CD14-positive monocyte (primary cell): Measurements from ENCODE around the gene ATP5PO. TPM values are rescaled to one million over a fixed set of nuclear protein-coding genes. Genes with fewer than 3 reads are reported as not detected.

Source experiments
- DNase-seq, 3 donors: peaks; one replicate each; pipeline ENCODE4 v3.0.0-alpha.2; 2011 to 2022
- H2AFZ ChIP-seq: 2 replicates; pipeline ENCODE4 v1.6.0; 2012; ENCODE audit warnings: mild to moderate bottlenecking, low read depth, low read length, inconsistent platforms; ENCODE audit not compliant: insufficient read depth, poor library complexity, severe bottlenecking
- H3K27ac ChIP-seq, 2 donors: 1 replicate in 1 of 2; 2 replicates in 1 of 2; pipeline ENCODE4 v1.5.1; 2012 to 2013; ENCODE audit warnings: low read length in 2 of 2, control low read depth in 1 of 2, inconsistent platforms in 1 of 2, low read depth in 1 of 2, mild to moderate bottlenecking in 1 of 2
- H3K27me3 ChIP-seq, 2 donors: one replicate each; pipeline versions ENCODE4 v1.6.0 to v1.6.1; 2011 to 2013; ENCODE audit warnings: low read length in 2 of 2; ENCODE audit not compliant: control insufficient read depth in 2 of 2, insufficient read depth in 2 of 2
- H3K36me3 ChIP-seq, 2 donors: replicated peaks in 1 of 2; 1 replicate in 1 of 2; 2 replicates in 1 of 2; pipeline versions ENCODE4 v1.5.1 to v1.6.1; 2012 to 2013; ENCODE audit warnings: low read length in 2 of 2, control low read depth in 1 of 2, inconsistent platforms in 1 of 2, mild to moderate bottlenecking in 1 of 2; ENCODE audit not compliant: insufficient read depth in 2 of 2, control insufficient read depth in 1 of 2
- H3K4me1 ChIP-seq, 2 donors: 1 replicate in 1 of 2; 2 replicates in 1 of 2; pipeline versions ENCODE4 v1.5.1 to v1.6.1; 2012 to 2013; ENCODE audit warnings: low read length in 2 of 2, control low read depth in 1 of 2, inconsistent platforms in 1 of 2, mild to moderate bottlenecking in 1 of 2, moderate library complexity in 1 of 2; ENCODE audit not compliant: insufficient read depth in 2 of 2, control insufficient read depth in 1 of 2
- H3K4me2 ChIP-seq: replicated peaks from 2 replicates; pipeline ENCODE3; 2012; ENCODE audit warnings: low read length, moderate library complexity, mild to moderate bottlenecking; ENCODE audit not compliant: poor library complexity, severe bottlenecking; ENCODE audit errors: extremely low read depth
- H3K4me3 ChIP-seq, 3 experiments: fragments of 200-600 bp in 1 of 3; sonication (generic) in 1 of 3; replicated peaks in 1 of 3; 1 replicate in 2 of 3; 2 replicates in 1 of 3; pipeline ENCODE4 v1.5.1; 2011 to 2013; ENCODE audit warnings: low read length in 3 of 3, mild to moderate bottlenecking in 3 of 3, control low read depth in 2 of 3, low read depth in 2 of 3, inconsistent platforms in 1 of 3, moderate library complexity in 1 of 3
- H3K79me2 ChIP-seq: 2 replicates; pipeline ENCODE4 v1.6.0; 2012; ENCODE audit warnings: mild to moderate bottlenecking, control low read depth, inconsistent platforms, low read length, moderate library complexity; ENCODE audit not compliant: insufficient read depth
- H3K9ac ChIP-seq: 2 replicates; pipeline ENCODE4 v1.6.0; 2017; ENCODE audit warnings: low read length, mild to moderate bottlenecking; ENCODE audit not compliant: insufficient read depth, poor library complexity, severe bottlenecking
- H3K9me3 ChIP-seq, 2 donors: replicated peaks in 1 of 2; 1 replicate in 1 of 2; 2 replicates in 1 of 2; pipeline versions ENCODE4 v1.5.1 to v1.6.1; 2012 to 2013; ENCODE audit warnings: low read length in 2 of 2, control low read depth in 1 of 2; ENCODE audit not compliant: control insufficient read depth in 1 of 2, insufficient read depth in 1 of 2
- H4K20me1 ChIP-seq: 2 replicates; pipeline ENCODE4 v1.6.0; 2012; ENCODE audit warnings: mild to moderate bottlenecking, low read length, control low read depth, moderate library complexity; ENCODE audit not compliant: insufficient read depth
- H3K27ac Mint-ChIP-seq, 7 donors: one replicate each; pipeline ENCODE4 v1.8.0; 2020; ENCODE audit warnings: mild to moderate bottlenecking in 7 of 7, mixed read lengths in 7 of 7, moderate library complexity in 6 of 7, inconsistent platforms in 2 of 7
- H3K27me3 Mint-ChIP-seq, 3 donors: one replicate each; pipeline ENCODE4 v1.8.0; 2021 to 2022; ENCODE audit warnings: low read depth in 3 of 3, mild to moderate bottlenecking in 3 of 3, mixed read lengths in 3 of 3, moderate library complexity in 3 of 3, inconsistent platforms in 1 of 3
- H3K36me3 Mint-ChIP-seq, 2 donors: one replicate each; pipeline ENCODE4 v1.8.0; 2020; ENCODE audit warnings: mixed read lengths in 2 of 2, inconsistent platforms in 1 of 2, mild to moderate bottlenecking in 1 of 2
- H3K4me1 Mint-ChIP-seq: one replicate; pipeline ENCODE4 v1.8.0; 2020; ENCODE audit warnings: mild to moderate bottlenecking, mixed read lengths
- H3K4me3 Mint-ChIP-seq, 2 donors: one replicate each; pipeline ENCODE4 v1.8.0; 2020; ENCODE audit warnings: mild to moderate bottlenecking in 2 of 2, mixed read lengths in 2 of 2, moderate library complexity in 1 of 2
- H3K9me3 Mint-ChIP-seq, 7 donors: one replicate each; pipeline ENCODE4 v1.8.0; 2020 to 2022; ENCODE audit warnings: mixed read lengths in 7 of 7, mild to moderate bottlenecking in 6 of 7, moderate library complexity in 6 of 7, inconsistent platforms in 2 of 7
- WGBS: methylation state at CpG from one replicate; pipeline ENCODE4 v1.1.5; 2013; ENCODE audit warnings: missing lambda C conversion rate; ENCODE audit not compliant: insufficient coverage; 5-methylcytosine and 5-hydroxymethylcytosine counted together
- intact Hi-C, 2 donors: fragments of 100-400 bp; cut with micrococcal nuclease; formaldehyde crosslinking; loops; one replicate each; pipeline versions ENCODE4 v1.15.0 to v1.15.1; 2023
- polyA plus RNA-seq, 3 donors: library from polyadenylated mRNA; depleted of rRNA in 1 of 3; unstranded in 2 of 3; stranded (reverse) in 1 of 3; fragments of 300-500 nt in 2 of 3; fragments of >200 nt in 1 of 3; fragmentation: Illumina TruSeq in 2 of 3; gene quantifications; 1 replicate in 2 of 3; 2 replicates in 1 of 3; pipeline ENCODE4 v1.2.3, GENCODE V29; 2012 to 2021
- TF ChIP-seq, protein P1 (sequence below): fragments of 200-600 bp; IDR thresholded peaks from one replicate; pipeline ENCODE4 v1.8.0; 2022; ENCODE audit warnings: antibody characterized with exemption, mild to moderate bottlenecking

ATP5PO gene
- polyA plus RNA-seq, 3 donors: 153 to 397 (median 393) TPM

DNA sequence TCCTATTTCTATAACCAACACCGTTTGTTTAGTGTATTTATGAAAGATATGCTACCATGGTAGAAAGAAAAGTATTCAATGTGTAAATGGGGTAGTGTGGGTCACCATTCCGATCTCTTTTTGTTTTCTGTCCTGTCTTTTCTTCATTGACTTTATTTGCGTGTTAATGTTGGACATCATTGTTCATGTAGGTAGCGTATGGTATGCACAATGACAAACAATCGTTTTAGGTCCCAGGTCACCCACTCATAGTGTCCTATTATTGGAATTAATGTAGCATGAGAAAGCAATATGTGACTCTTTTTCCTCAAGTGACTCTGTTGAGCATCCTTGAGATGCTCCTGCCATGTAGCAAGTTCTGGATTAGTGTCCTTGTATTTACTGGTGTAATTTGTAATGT is 25.4 kb downstream of the ATP5PO start:
- Histone ChIP-seq H3K4me3 (no peak overlapping the region), H3K27ac (no peak overlapping the region), H3K36me3 (no peaks in the 10 kb centered on the region), H3K4me2 (no peak overlapping the region), H2AFZ (no peak overlapping the region), H3K79me2 (no peaks in the 10 kb centered on the region), H3K9ac (no peak overlapping the region), H3K9me3 (no peaks in the 10 kb centered on the region), H3K4me1 (peaks cover 6 to 7% of the 10 kb centered on the region in 2 donors), H3K27me3 (no peaks in the 10 kb centered on the region), H4K20me1 (no peaks in the 10 kb centered on the region)
- 100% methylated on average over 1 of the region's 5 CpGs for WGBS
- TF ChIP-seq, protein P1, sequence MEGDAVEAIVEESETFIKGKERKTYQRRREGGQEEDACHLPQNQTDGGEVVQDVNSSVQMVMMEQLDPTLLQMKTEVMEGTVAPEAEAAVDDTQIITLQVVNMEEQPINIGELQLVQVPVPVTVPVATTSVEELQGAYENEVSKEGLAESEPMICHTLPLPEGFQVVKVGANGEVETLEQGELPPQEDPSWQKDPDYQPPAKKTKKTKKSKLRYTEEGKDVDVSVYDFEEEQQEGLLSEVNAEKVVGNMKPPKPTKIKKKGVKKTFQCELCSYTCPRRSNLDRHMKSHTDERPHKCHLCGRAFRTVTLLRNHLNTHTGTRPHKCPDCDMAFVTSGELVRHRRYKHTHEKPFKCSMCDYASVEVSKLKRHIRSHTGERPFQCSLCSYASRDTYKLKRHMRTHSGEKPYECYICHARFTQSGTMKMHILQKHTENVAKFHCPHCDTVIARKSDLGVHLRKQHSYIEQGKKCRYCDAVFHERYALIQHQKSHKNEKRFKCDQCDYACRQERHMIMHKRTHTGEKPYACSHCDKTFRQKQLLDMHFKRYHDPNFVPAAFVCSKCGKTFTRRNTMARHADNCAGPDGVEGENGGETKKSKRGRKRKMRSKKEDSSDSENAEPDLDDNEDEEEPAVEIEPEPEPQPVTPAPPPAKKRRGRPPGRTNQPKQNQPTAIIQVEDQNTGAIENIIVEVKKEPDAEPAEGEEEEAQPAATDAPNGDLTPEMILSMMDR: no peak
- no peak for DNase-seq
- Mint-ChIP-seq H3K27me3 (peaks cover 1 to 6% (median 6%) of the 10 kb centered on the region in 3 donors), H3K36me3 (no peaks in the 10 kb centered on the region), H3K27ac (no peak overlapping the region), H3K4me1 (peaks cover 10% of the 10 kb centered on the region), H3K4me3 (no peak overlapping the region), H3K9me3 (peaks cover 0 to 2% (median 0%) of the 10 kb centered on the region in 7 donors)
- intact Hi-C loops: no loop called here

DNA sequence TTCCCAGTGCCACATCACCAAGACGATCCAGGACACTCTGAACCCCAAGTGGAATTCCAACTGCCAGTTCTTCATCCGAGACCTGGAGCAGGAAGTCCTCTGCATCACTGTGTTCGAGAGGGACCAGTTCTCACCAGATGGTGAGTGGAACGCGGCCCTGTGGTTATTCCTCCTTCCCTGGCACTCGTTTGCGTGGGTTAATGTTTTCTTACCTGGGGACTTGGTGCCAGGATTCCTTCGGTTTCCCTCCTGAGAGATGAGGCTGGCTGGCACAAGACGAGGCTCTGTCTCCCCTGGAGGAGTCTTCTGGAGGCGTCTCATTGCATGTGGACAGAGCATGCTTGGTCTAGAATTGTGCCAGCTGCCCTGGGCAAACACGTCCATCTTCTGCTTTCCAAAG is 29.3 kb downstream of the ATP5PO start:
- Histone ChIP-seq H3K27ac (no peak overlapping the region), H3K4me2 (no peak overlapping the region), H4K20me1 (no peaks in the 10 kb centered on the region), H3K36me3 (no peaks in the 10 kb centered on the region), H3K9ac (no peak overlapping the region), H3K9me3 (no peaks in the 10 kb centered on the region), H3K27me3 (no peaks in the 10 kb centered on the region), H3K79me2 (no peaks in the 10 kb centered on the region), H3K4me3 (no peak overlapping the region), H2AFZ (no peak overlapping the region), H3K4me1 (no peaks in the 10 kb centered on the region)
- H3K9me3 Mint-ChIP-seq: peaks cover 0 to 2% (median 0%) of the 10 kb centered on the region in 7 donors
- TF ChIP-seq, protein P1: no peak
- H3K36me3 Mint-ChIP-seq: no peaks in the 10 kb centered on the region
- H3K4me3 Mint-ChIP-seq: no peak overlapping the region
- 92% methylated on average over 11 of the region's 11 CpGs for WGBS
- DNase-seq: no peak
- intact Hi-C loops: no loop called here
- H3K4me1 Mint-ChIP-seq: no peaks in the 10 kb centered on the region
- H3K27me3 Mint-ChIP-seq: peaks cover 1 to 4% (median 2%) of the 10 kb centered on the region in 3 donors
- no peak overlapping the region for H3K27ac Mint-ChIP-seq
